AG04449 (cell line): Measurements from ENCODE around the gene TBX15.

ENCODE experiments used
- CTCF ChIA-PET: fragments of 350-600 bp; formaldehyde crosslinking; extraction: SDS; loops from one replicate; lab custom pipeline; 2021; ENCODE audit warnings: antibody characterized with exemption; lab: Yijun Ruan, JAX
- POLR2A ChIA-PET: fragments of 400-600, 350-600 bp; formaldehyde crosslinking; extraction: SDS; loops from one replicate; lab custom pipeline; 2020; ENCODE audit warnings: antibody characterized with exemption, inconsistent platforms; lab: Yijun Ruan, JAX
- DNase-seq: peaks from one replicate; pipeline ENCODE4 v3.0.0-alpha.2; 2010; ENCODE audit warnings: low read depth, low spot score
- H3K4me3 ChIP-seq: 2 replicates; pipeline ENCODE4 v1.5.1; 2011; ENCODE audit warnings: low read depth, mild to moderate bottlenecking, control low read depth, low read length
- TF ChIP-seq, protein P1 (sequence below): IDR thresholded peaks from one replicate; pipeline ENCODE4 v1.5.1; 2011; ENCODE audit warnings: mild to moderate bottlenecking, moderate library complexity, low read length, control low read depth, inconsistent platforms; ENCODE audit not compliant: insufficient read depth; ENCODE audit errors: missing control alignments

The TBX15 gene

DNA sequence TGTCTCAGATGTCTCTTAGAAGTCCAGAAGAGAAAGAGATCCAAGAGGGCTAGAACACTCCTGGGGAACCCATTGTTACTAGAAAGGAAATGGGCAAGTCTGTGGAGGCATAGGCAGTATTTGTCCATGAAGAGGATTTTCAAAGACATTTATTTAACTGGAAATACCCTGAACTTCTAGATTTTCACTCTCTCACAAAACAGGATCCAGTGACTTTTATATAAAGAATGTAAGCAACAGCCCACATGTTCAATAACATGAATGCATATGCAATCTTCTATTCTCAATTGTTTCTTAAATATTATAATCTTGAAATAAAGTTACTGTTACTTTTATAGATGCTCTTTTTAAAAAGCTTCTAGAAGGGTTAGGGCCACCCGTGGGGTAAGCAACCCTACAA lies 53.4 kb downstream of the TBX15 start:
- no peak overlapping the region for H3K4me3 ChIP-seq
- POLR2A ChIA-PET, result no interaction called here
- TF ChIP-seq, protein P1, sequence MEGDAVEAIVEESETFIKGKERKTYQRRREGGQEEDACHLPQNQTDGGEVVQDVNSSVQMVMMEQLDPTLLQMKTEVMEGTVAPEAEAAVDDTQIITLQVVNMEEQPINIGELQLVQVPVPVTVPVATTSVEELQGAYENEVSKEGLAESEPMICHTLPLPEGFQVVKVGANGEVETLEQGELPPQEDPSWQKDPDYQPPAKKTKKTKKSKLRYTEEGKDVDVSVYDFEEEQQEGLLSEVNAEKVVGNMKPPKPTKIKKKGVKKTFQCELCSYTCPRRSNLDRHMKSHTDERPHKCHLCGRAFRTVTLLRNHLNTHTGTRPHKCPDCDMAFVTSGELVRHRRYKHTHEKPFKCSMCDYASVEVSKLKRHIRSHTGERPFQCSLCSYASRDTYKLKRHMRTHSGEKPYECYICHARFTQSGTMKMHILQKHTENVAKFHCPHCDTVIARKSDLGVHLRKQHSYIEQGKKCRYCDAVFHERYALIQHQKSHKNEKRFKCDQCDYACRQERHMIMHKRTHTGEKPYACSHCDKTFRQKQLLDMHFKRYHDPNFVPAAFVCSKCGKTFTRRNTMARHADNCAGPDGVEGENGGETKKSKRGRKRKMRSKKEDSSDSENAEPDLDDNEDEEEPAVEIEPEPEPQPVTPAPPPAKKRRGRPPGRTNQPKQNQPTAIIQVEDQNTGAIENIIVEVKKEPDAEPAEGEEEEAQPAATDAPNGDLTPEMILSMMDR, result no peak
- no peak for DNase-seq
- CTCF ChIA-PET, result interaction anchor here (1.2 kb wide), 1 partner anchor 9 kb away, joined by 3 read pairs; no protein-coding TSS in a partner anchor

DNA sequence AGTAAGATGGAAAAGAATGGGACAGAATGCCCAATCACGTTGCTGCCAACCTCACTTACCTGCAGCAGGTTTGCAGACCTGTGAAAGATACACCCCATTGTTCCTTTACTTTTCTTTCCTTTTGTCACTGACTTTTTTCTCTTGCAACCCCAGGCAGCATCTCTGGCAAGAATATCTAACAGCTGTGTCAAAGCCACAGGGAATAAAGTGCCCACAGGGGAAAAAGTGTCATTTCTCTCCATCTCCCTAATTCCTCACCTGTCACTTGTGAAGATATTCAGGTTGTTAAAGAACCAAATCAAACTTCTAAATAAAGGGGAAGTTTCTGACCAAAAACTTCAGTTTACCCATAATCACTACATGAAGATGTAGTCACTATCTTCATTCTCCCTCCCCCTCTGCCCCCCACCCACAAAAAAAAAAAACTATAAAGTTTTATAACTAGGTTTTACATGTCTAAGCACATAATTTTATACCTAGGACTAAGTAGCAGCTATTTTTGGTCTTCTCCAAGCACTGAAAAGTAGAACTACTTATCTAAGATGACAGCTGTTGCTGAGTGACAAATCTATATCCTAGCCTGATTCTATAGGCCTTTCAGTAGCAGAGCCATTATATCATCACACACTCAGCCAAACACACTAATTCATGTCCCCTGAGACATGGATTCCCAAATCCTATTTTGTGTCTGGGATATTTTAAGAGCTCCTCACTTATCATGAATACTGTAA lies 54.9 kb downstream of the TBX15 start:
- no peak overlapping the region for H3K4me3 ChIP-seq
- ChIA-PET CTCF (interaction anchor here (1.4 kb wide), 1 partner anchor 75 kb away, joined by 8 read pairs; no protein-coding TSS in a partner anchor), POLR2A (no interaction called here)
- DNase-seq, result no peak
- TF ChIP-seq, protein P1, result no peak

DNA sequence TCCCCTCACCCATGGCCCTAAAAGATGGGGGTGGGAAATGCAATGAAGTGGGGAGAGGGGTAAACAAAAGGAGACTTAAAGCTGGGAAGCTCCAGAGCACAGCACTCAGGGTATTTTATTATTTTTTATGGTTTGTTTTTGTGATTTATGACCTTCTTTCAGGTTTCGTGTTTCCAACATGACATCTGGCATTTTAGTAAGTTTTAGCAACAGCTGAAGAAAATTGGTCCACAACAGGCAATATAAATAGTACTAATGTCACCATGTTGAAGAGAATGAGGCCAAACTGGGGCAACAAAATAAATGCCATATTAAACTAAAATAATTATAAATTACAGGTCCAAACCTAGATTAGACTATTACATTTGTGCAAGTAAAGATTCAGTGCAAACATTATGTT lies 56.3 kb downstream of the TBX15 start:
- TF ChIP-seq, protein P1, result no peak
- POLR2A ChIA-PET, result no interaction called here
- CTCF ChIA-PET, result interaction anchor here (0.8 to 1.4 kb wide), 2 partner anchors 45 to 77 kb away, joined by 3 to 8 read pairs; no protein-coding TSS in a partner anchor
- DNase-seq, result no peak
- H3K4me3 ChIP-seq, result no peak overlapping the region

DNA sequence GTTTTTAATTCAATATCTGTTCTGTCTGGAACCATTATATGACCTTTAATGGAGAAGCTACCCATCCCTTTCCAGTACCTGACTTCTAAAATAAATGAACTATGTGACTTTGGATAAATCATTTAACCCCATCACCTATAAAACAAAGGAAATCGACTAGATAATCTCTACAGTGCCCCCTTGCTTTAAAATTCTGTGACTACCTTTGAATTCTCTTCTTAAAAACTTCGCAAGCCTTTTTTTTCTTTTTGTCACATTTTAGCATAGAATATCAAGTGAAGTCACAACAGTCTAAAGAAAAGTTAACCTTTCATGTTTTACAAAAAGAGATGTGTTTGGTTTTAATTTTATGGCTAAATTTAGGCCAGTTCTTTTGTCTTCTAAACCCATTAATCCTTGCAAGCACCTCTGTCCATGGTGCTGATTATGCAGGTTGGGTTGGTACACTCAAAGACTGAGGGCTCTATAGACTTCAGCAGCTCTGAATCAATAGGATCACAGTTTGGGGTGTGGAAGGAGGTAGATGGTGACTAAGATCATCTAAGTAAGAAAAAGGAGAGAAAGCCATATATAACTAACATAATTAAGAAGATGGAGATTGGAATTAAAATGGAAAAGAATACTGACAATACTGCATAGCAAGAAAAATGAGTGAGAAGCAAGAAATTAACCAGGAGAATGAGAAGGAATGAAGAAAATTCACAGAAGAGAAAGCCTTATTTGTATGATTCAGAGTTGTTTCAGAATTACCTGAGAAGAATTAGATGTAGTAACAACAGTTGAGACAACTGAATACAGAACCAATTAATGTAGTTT lies 59.2 kb downstream of the TBX15 start:
- TF ChIP-seq, protein P1, result no peak
- DNase-seq, result no peak
- H3K4me3 ChIP-seq, result no peak overlapping the region
- CTCF ChIA-PET, result interaction anchor here (1.6 kb wide), 2 partner anchors 8 to 28 kb away, joined by 4 read pairs; no protein-coding TSS in a partner anchor
- POLR2A ChIA-PET, result no interaction called here

DNA sequence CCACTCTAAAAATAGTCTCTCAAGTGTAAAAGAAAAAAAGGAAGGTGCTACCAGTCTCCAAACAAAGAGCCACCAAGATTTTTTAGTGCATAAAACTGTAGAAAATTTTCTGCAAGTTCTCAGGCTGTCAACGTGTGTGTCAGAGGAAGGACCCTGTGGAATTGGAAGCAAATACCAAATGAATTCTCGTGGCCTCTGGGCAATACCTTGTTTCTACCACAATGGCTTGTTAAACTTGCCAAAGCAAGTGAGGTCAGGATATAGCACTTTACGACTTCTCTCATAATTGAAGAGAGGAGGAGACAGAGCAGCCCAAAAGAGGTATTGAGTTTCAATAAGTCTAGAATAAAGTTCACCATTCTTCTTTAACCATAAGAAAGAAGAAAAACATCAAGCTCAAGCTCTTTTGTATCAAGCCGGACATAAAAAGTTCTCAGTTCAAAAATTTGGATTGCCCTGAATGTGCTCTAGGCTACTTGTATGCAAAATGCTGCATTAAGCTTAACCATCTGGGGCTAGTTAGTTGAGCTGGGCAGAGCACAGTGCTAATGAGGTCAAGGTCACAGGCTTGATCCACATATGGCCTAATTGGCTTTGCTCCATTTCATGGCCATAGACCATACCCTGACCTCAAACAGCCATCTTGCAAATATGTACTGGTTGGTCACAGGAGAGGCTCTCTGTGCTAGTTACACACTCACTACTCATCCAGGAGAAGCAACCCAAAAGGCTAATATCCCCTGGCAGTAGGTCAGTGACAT lies 60.5 kb downstream of the TBX15 start:
- TF ChIP-seq, protein P1, result no peak
- DNase-seq, result no peak
- ChIA-PET POLR2A (no interaction called here), CTCF (interaction anchor here (1.6 kb wide), 2 partner anchors 9 to 27 kb away, joined by 4 read pairs; no protein-coding TSS in a partner anchor)
- no peak overlapping the region for H3K4me3 ChIP-seq
